CMK (cell line): ENCODE measurements around the gene ACTG1.

Source experiments
- DNase-seq: peaks from one replicate; pipeline ENCODE4 v3.0.0-alpha.2; 2010; ENCODE audit warnings: low read depth

The ACTG1 gene

DNA sequence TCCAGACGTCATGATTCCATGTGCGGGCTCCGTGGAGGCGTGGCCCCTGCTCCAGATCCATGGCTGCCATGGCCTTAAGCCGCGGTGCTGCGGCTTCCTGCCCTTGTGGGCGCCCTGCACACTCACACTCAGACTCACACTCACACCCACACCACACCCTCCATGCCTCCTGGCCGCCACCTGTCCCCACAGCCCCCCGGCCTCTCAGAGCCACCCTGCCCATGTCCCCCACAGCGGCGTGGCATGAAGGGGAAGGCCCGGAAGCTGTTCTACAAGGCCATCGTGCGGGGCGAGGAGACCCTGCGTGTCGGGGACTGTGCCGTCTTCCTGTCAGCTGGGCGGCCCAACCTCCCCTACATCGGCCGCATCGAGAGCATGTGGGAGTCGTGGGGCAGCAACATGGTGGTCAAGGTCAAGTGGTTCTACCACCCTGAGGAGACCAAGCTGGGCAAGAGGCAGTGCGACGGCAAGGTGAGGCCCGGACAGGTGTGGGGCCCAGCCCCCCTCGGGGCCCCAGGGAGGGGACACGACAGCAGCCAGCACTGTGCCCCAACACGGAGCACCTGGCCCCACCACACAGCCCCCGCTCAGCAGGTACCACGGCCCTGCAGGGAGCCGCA lies 50.0 kb downstream of the ACTG1 start:
- DNase-seq = no peak

DNA sequence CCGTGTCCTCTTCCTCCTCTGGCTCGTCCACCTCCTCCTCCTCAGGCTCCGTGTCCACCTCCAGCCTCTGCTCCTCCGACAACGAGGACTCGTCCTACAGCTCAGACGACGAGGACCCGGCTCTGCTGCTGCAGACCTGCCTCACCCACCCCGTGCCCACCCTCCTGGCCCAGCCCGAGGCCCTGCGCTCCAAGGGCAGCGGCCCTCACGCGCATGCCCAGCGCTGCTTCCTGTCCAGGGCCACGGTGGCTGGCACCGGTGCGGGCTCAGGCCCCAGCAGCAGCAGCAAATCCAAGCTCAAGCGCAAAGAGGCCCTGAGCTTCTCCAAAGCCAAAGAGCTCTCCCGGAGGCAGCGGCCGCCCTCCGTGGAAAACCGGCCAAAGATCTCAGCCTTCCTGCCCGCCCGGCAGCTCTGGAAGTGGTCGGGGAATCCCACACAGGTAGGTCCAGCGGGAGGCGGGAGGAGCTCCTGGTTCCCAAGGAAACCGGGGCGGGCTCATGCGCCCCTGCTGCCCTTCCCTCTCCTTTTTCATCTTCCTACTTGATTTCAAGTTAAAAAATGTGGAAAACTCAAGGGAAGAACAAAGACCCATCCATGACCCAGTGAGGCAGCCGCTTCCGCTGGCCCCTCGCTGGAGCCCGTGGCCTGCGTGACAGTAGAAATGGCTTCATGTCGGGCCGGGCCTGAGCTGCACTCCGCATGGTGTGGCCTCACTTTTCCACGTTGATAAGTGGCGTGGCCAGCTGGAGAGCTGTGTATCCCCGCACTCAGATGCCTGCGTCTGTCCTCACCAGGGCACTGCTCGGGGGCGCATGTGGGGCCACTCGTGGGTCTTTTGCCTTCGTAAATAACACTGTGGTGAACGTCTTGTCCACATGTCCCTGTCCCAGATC lies 50.7 kb downstream of the ACTG1 start:
- DNase-seq = no peak

DNA sequence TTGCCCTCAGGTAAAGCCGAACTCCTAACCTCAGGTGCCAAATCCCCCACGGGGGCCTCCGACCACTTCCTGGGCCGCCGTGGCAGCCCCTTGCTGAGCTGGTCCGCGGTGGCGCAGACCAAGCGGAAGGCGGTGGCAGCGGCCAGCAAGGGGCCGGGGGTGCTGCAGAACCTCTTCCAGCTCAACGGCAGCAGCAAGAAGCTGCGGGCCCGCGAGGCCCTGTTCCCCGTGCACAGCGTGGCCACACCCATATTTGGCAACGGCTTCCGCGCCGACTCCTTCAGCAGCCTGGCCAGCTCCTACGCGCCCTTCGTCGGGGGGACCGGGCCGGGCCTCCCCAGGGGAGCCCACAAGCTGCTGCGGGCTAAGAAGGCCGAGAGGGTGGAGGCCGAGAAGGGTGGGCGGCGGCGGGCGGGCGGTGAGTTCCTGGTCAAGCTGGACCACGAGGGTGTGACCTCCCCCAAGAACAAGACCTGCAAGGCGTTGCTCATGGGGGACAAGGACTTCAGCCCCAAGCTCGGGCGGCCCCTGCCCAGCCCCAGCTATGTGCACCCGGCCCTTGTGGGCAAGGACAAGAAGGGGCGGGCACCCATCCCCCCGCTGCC lies 51.6 kb downstream of the ACTG1 start:
- DNase-seq = no peak
